NOMO-1 treated with DMSO at 0.1 percent for 48 hours (cell line): Measurements from ENCODE around the gene ABCA4.

Source experiments
- DNase-seq: peaks from one replicate; lab custom pipeline; 2025; ENCODE audit not compliant: unreplicated experiment; lab: John Stamatoyannopoulos, UW

The ABCA4 gene

GRCh38 chr1:94104776-94105580 lies 16.0 kb downstream of the ABCA4 start:
- DNase-seq, result no peak

DNA sequence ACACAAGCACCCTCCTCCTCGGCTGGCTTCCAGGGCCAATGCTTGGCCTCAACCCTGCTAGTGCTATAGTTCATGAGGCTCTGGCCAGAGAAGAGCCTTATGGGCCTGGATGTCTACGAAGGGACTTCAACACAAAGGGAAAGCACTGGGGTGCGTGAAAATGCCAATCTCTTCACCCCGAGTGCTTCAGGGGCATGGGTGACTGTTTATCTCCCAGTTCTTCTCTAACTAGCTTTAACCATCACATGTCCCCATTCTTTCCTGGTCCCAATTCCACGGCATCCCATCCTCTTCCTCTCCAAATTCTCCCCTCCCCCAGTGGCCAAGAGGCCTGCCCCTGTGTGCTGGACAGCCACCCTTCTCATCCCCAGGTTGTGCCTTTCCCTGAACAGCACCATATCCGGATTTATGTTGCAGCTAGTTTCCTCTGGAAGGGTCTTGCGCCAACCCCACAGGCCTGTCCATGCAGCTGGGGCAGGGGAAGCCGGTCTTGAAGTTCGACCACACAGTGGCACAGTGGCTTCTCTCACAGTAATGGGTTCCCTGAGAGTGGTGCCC lies 16.7 kb downstream of the ABCA4 start:
- DNase-seq, result no peak

DNA sequence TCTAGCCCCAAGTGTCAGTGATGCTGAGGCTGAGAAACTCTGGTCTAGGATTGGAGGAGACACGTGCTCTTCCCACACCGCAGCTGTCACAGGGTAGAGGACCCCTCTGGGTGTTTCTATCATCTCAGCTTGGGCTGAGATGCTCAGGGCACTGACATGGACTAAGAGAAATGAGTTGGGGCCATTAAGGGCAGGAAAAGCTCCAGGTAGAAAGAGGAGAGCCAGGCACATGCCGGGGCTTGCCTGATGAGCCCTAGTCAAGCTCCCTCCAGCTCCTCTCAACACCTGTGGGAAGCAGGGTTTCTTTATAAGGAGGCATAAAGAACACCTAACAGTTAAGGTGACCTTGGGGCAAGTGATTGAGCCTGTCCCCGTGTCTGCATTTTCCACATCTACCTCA lies 17.3 kb downstream of the ABCA4 start:
- no peak for DNase-seq

- DNase-seq, result peak; percentile 51
Observed at GRCh38 chr1:94101613-94102525, 19.1 kb downstream of the ABCA4 start.

DNA sequence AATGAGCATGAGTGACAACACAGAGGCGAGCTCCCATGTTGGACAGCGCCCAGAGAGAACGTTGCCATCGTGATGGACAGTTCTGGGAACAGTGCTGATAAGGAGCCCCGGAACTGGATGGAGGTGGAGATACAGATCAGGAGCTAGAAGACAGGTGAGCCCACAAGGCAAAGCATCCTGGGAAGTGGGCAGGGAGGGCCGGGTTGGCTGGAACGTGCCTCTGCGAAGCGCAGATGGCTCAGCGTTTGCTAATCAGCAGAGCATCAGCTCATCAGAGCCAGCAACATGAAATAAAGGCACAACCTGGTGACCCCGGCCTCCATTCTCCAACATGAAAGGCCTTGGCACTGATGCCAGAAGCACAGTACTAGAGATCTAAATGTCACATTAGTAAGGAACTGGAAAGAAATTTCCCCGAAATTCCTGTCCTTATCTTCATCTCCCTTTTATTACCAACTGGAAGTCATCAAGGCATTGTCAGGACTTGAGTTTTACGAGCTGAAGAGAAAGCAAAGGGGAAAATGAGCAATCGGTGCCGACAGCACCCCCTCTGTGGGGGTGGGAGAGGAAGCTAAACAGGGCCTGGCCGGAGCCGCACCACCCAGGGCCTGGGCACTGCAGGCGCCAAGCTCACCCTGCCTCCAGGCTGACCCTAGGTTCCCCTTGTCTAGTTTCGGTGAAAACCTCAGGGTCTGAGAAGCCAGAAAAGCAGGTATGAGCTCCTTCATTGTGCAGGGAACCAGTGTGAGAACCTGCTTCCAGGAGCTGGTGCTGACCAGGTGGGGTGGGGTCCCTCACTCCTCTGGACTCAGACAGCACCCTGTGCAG lies 19.9 kb downstream of the ABCA4 start:
- no peak for DNase-seq

GRCh38 chr1:94100129-94100784 lies 20.7 kb downstream of the ABCA4 start:
- DNase-seq, result no peak

DNA sequence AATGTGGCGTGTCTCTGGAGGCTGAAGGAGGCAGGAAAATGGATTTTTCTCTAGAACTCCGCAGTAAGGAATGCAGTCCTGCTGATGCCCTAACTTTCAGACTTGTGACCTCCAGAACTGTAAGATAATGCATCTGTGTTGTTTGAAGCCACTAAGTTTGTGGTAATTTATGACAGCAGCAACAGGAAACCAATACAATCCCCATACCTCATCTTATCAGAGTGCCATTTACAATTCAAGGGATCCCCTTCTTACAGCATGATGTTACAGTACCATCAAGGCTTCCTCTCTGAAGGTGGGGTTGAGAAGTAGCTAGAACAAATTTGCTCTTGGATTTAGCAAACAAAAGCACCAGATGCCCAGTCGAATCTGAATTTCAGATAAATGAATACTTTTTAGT lies 21.6 kb downstream of the ABCA4 start:
- DNase-seq, result no peak

DNA sequence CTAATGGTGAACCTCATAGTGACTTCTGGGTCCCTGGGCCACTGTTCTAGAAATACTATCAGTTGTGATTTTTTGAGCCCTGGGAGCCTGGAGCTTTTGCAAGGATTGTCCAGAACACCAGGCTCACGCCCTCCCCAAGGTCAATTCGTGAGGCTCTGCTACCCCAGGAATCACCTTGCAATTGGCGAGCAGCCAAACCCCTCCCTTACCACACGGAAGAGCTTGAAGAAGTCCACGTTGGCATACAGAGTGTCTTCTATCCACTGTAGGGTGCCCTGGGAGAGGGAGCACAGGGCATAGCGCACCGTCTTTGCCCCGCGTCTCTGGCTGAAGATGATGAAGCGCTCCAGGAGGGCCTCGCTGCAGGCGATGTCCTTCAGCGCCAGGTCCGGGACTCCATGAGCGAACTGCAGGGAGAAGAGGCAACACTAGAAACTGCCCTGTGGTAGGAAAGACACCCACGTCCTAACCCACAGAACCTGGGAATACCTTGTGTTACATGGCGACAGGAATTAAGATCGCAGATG lies 22.3 kb downstream of the ABCA4 start:
- DNase-seq, result no peak

GRCh38 chr1:94096797-94097549 lies 24.0 kb downstream of the ABCA4 start:
- no peak for DNase-seq

DNA sequence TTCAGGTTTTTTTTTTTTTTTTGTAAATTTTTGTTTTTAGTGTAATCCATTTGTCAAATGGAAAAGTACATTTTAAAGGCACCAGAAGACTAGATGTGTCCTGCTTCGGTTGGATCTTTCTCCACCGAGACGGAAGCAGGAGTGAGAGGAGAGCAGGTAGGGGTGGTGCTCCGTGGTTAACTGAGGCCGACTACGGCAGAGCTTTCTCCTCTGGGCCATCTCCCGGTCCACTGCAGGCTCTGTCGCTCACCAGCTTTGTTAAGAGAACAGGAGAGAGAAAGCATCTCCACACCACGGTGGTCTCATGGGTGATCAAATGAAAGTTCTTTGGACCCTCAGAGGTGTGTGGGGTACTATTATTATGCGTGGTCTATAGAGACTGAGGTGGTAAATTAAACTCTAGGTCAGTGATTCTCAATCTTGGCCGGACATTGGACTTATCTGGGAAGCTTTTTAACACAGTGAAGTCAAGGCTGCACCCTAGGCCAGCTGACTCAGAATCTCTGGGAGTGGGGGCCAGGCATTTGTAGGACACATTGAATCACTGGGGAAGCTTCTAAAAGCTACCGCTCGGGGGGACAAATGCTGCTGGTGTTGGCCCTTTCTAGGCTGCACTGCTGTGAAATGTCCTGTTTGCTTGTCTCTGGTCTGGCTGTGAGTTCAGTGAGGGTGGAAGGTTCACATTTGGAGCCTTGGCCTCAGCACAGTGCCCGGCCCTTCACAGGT lies 25.0 kb downstream of the ABCA4 start:
- DNase-seq, result no peak

DNA sequence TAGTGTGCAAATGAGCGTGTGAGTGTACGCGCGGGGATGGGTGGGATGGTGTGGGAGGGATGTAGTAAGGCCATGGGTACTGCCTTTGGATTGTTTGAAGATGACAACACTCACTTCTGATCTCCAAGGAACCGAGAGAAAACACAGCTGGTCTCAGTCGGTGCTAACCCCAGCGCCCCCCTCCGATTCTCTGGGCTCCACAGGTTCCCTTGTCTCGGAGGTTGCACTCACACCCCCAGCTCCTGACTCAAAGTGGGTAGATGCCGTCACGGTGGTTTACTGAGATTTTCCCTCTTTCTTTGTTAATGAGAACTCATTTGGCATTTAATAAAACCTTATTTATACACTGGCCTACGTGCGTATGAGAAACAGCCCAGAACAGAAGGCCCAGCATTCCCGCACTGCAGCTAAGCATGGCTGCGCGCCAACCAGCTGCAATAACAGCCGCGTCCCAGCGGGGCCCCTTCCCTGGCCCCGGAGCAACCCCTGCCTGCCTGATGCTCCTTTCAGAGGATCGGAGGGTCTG lies 25.8 kb downstream of the ABCA4 start:
- no peak for DNase-seq

DNA sequence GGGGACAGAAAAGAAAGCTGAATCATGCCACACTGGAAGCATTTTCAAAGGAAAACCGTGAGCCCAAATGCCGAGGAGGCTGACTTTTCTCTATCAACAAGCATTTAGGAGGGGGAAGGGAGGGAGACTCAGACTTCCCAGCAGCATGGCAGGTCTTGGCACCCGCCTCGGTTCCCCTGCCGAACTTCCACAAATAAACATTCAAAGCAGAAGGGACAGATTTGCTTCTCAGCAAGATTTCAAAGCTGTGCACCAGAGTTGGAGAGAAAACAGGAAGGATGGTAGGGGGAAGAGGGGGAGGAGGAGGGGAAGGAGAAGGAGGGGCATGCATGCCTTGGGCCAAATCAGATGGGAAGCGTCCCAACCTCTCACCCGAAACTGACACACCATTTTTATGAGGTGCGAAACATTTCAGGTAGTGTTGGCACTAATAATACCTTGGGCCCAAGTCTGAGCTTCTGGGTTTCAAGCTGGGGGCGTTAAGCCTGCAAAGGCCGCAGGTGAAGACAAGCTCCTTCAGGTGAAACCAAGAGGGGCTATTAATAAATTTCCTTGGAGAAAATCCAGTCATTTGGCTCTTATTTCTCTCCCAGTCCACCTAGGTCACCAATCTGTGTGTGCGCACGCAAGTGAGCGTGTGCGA lies 26.4 kb downstream of the ABCA4 start:
- peak; percentile 22 for DNase-seq

GRCh38 chr1:94093996-94094395 lies 27.0 kb downstream of the ABCA4 start:
- no peak for DNase-seq

- no peak for DNase-seq
Observed at GRCh38 chr1:94093396-94093795, 27.6 kb downstream of the ABCA4 start.

- DNase-seq, result no peak
Observed at GRCh38 chr1:94092210-94092613, 28.7 kb downstream of the ABCA4 start.

GRCh38 chr1:94090761-94091160 lies 30.2 kb downstream of the ABCA4 start:
- no peak for DNase-seq

DNA sequence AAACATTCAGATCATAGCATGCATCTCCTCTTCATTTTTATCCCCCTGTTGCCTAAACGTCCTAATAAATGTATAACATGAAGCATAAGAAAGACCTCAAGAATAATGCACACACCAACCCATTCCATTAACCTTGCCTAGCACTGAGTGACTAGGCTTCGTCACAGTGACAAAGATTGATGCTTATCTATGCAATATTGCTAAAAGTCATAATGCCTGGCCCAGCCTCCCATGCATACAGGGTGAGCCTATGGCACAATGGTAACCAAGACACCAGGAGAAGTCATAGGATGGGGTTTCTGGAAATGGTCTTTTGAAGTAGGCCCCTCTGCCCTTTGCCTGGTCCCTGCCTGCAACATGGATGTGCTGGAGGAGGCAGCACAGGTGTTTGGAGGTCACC lies 33.8 kb downstream of the ABCA4 start:
- no peak for DNase-seq

DNA sequence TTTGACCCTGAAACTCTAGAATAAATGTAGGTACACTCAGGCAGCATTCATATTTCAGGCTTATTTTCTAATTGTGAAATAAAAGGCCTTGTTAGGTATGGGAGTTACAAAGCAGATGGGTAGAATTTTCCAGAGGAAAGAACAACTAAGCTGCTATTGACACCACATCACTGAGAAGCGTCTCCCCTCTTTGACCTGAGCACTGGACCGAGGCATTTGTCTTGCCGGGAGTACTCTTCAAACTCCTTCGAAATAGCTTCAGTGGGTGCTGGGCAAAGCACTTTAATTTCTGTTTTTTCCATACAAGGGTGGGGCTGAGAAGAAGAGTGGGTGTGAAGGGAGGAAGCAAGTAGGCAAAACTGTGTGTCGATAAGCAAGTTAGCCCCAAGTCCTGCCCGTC lies 36.4 kb downstream of the ABCA4 start:
- no peak for DNase-seq
